Measurements from ENCODE around the gene JSRP1. TPM values are rescaled to one million over a fixed set of nuclear protein-coding genes. Genes with fewer than 3 reads are reported as not detected.
A peak's percentile ranks its signal among the peaks of the same experiment; 100 is the strongest.

JSRP1 gene
- total RNA-seq, 4 donors from 2014 or later: 1.5 TPM; not detected in 3

DNA sequence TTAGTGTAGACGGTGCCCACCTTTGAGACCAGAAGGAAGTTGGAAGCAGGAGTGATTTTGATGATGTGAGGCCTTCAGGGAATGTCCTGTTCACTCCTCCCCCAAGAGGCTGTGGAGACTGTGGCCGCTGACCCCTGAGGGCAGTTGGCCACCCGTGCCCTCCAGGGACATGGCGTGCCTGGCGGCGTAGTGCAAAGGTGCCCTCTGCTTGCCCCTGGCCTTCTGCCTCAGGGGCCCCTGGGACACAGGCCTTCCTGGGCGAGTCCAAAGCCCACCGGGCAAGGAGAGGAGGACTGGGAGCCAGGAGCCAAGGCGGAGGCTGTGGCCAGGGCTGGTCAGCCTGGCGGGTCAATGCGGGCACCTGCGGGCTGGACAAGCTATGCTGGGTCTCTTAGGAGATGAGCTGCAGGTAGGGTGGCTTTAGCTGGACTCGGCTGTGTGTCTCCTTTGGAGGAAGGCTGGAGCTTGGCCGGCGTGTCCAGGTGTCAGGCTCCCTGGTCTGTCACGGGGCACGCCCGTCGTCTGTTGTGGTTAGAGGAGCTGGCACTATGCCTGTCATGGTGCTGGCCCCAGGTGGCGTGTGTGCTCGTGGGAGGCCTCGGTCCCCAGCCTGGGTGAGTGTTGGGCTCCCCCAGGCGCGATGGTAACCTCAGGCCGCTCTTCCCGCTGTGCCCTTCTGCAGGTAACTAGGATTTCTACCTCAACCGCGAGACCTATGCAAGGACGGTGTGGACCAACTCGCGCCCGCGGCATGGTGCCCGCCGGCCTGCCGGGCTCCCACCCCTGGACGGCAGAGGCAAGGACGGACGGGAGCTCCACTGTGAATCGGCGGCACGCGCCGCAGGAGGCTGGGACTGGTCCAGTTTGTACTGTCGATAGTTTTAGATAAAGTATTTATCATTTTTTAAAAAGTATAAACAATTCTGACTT is 26.8 kb downstream of the JSRP1 start:
- WGBS, 2 donors: 92 to 96% methylated on average over 12 to 20 of the region's 45 CpGs

DNA sequence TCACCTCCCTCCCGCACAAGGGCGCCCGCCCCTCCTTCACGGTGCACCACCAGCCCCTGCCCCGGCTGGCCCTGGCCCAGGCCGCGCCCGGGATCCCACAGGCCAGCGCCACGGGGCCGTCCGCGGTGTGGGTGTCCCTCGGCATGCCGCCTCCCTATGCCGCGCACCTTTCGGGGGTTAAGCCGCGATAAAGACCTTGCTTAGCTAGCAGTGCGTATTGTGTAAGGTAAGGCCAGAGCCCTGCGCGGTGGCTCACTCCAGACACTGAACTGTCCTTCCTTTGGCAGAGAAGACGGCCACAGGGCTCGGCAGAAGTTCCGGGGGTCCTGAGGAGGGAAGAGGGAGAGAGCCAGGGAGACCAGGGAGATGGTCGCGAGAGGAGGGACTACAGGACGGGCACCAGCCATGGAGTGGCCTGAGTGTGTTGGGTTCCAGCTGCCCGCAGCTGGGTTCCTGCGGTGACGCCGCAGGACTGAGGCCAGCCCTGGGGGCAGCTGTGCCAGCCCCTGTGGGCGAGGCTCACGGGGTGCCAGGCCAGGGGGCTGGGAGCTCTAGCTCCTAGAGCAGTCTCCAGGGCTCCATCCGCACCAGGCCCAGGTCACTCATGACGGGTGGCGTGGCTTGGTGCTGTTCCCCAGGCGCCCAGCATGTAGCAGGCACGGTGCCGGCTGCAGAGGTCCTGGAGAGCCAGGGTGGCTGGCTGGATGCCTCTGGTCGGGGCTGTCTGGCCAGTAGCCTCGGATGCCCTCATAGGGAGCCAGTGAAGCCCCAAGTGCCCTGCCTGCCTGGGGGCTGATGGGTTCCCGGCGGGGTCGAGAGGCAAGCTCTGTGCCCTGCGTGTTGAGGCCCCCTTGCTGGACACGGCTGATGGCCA is 27.8 kb downstream of the JSRP1 start:
- intact Hi-C loops (cut with DNase I): no loop called here
- H3K4me3 ChIP-seq: no peak overlapping the region
- H3K9me3 ChIP-seq: no peaks in the 10 kb centered on the region
- no peaks in the 10 kb centered on the region for H3K27me3 ChIP-seq
- TF ChIP-seq CTCF (IDR thresholded peaks at IDR 0.05) (no peak), POLR2A (IDR thresholded peaks at IDR 0.05) (no peak)
- DNase-seq: no peak
- peaks cover 0 to 54% (median 4%) of the 10 kb centered on the region in 3 donors for H3K4me1 ChIP-seq
- WGBS, 2 donors: 88 to 92% methylated on average over 12 to 27 of the region's 48 CpGs
- peak overlapping the region in 2 of 4 donors; percentile 11 to 34 for H3K27ac ChIP-seq
- peaks cover 35 to 100% (median 55%) of the 10 kb centered on the region in 3 donors for H3K36me3 ChIP-seq

More for the DNA sequence above, 26.8 kb downstream of the JSRP1 start:
- Histone ChIP-seq H3K9me3 (no peaks in the 10 kb centered on the region), H3K27me3 (no peaks in the 10 kb centered on the region), H3K4me3 (no peak overlapping the region), H3K4me1 (peaks cover 0 to 64% (median 8%) of the 10 kb centered on the region in 3 donors), H3K36me3 (peaks cover 35 to 100% (median 55%) of the 10 kb centered on the region in 3 donors), H3K27ac (no peak overlapping the region)
- TF ChIP-seq POLR2A (IDR thresholded peaks at IDR 0.05): no peak
- no peak for TF ChIP-seq CTCF (IDR thresholded peaks at IDR 0.05)
- no peak for DNase-seq
- intact Hi-C loops (cut with DNase I): loop anchor here (10.0 kb wide), 1 partner anchor 75 kb away; the partner anchor contains the start of gene AP3D1

DNA sequence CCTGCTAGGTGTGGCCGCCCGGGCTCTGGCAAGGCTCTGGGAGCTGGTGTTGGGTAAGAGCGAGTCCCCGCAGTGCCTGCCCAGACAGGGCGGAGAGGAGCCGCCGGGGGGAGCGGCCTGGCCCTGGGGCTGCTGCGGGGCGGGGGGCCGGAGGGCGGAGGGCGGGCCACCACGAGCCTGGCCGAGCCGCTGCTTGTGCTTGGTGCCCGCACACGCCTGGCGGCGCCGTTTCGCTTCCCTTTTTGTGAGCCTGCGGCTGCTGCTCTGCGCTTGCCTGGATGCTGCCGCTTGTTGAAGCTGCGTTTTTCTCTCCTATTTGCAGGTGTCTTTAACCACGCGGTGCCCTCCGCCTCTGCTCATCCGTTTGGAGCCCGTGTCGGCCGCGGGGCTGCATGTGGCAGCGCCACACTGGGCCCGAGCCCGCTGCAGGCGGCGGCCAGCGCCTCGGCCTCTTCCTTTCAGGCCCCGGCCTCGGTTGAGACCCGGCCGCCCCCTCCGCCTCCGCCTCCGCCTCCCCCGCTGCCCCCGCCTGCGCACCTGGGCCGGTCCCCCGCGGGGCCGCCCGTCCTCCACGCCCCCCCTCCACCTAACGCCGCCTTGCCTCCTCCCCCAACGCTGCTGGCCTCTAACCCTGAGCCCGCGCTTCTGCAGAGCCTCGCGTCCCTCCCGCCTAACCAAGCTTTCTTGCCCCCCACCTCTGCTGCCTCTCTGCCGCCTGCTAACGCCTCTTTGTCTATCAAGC is 28.6 kb downstream of the JSRP1 start:
- 61 to 71% methylated on average over 15 to 38 of the region's 67 CpGs for WGBS, 2 donors
- Histone ChIP-seq H3K4me1 (peaks cover 0 to 46% (median 4%) of the 10 kb centered on the region in 3 donors), H3K4me3 (peak overlapping the region in 1 of 4 donors; percentile 21), H3K27me3 (no peaks in the 10 kb centered on the region), H3K9me3 (no peaks in the 10 kb centered on the region), H3K27ac (peak overlapping the region in 3 of 4 donors; percentile 11 to 34 (median 33)), H3K36me3 (peaks cover 35 to 100% (median 55%) of the 10 kb centered on the region in 3 donors)
- no peak for TF ChIP-seq CTCF (IDR thresholded peaks at IDR 0.05)
- TF ChIP-seq POLR2A (IDR thresholded peaks at IDR 0.05): no peak
- no peak for DNase-seq
- intact Hi-C loops (cut with DNase I): no loop called here

DNA sequence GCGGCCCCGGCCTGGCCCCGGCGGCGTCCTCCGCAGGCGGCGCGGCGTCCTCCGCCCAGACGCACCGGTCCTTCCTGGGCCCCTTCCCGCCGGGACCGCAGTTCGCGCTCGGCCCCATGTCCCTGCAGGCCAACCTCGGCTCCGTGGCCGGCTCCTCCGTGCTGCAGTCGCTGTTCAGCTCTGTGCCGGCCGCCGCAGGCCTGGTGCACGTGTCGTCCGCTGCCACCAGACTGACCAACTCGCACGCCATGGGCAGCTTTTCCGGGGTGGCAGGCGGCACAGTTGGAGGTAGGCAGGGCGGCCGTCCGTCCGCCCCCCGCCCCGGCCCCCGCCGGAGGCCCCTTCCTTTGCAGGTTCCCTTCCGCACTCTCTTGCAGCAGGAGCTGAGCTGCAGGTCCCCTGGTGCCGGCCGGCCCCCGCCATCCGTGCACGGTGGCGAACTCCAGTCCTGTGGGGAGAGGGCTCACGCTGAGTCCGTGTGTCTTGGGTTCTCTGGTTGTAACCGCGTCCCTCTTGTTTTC is 29.3 kb downstream of the JSRP1 start:
- H3K4me1 ChIP-seq: peaks cover 0 to 41% (median 4%) of the 10 kb centered on the region in 3 donors
- peaks cover 40 to 100% (median 60%) of the 10 kb centered on the region in 3 donors for H3K36me3 ChIP-seq
- TF ChIP-seq POLR2A (IDR thresholded peaks at IDR 0.05) (no peak), CTCF (IDR thresholded peaks at IDR 0.05) (no peak)
- intact Hi-C loops (cut with DNase I): no loop called here
- no peak for DNase-seq
- 88 to 94% methylated on average over 3 to 45 of the region's 53 CpGs for WGBS, 2 donors
- H3K9me3 ChIP-seq: no peaks in the 10 kb centered on the region
- H3K4me3 ChIP-seq: no peak overlapping the region
- H3K27ac ChIP-seq: peak overlapping the region in 2 of 4 donors; percentile 33 to 34
- H3K27me3 ChIP-seq: no peaks in the 10 kb centered on the region

Data from esophagus squamous epithelium (tissue), 5 donors.